Hematopoietic multipotent progenitor cell (in vitro differentiated cells): ENCODE data around the gene PAX5. TPM values are rescaled to one million over a fixed set of nuclear protein-coding genes. Genes with fewer than 3 reads are reported as not detected.

Experiments
- DNase-seq, 3 donors: peaks; one replicate each; pipeline ENCODE4 v3.0.0-alpha.2; 2011 to 2015; ENCODE audit warnings: low read depth in 2 of 3, low spot score in 2 of 3
- total RNA-seq: library from RNA; depleted of rRNA; stranded (reverse); fragments of >200 nt; gene quantifications from one replicate; pipeline ENCODE4 v1.2.3, GENCODE V29; 2012

The PAX5 gene
- total RNA-seq, 1 donor: 3.0 TPM

DNA sequence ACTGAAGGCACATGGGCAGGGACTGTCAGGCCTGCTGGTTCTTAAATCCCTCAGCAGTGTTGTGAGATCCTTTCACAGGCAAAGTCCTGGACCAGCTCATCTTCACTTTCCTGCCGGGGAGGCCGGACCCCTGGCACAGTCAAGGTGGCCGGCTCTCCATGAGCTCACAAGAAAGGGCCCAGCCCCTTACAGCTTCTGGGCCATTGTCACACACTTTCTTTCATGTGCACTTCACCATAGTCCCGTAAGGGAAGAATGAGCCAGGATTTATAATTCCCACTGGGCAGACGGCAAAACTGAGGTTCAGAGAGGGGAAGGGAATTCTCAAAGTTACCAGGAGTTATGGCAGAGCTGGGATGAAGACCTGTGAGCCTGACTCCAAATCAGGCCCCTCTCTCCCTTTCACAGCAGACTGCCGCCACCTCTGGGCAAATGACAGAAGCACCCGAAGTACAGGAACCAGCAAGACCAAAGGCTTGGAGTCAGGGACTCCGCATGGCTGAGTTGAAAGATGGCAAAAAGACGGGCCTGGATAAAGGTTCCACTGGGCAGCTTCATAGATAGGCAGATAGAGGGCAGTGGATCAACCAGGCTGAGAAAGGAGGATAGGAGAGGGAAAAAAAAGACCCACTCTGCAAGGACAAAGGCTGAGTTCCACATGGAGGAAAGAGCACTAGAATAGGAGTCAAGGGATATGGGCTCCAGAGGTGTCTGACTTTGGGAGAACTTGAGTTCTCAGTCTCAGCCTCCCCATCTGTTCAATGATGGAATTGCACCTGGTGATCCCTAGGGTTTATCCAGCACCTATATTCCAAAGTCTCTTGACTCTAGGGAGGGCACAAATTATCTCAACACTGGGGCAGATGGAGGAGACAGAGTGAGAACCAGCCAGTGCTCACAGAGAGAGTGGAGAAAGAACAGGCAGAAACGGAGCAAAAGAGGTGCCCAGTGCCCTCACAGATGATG is 128.7 kb downstream of the PAX5 start:
- no peak for DNase-seq

DNA sequence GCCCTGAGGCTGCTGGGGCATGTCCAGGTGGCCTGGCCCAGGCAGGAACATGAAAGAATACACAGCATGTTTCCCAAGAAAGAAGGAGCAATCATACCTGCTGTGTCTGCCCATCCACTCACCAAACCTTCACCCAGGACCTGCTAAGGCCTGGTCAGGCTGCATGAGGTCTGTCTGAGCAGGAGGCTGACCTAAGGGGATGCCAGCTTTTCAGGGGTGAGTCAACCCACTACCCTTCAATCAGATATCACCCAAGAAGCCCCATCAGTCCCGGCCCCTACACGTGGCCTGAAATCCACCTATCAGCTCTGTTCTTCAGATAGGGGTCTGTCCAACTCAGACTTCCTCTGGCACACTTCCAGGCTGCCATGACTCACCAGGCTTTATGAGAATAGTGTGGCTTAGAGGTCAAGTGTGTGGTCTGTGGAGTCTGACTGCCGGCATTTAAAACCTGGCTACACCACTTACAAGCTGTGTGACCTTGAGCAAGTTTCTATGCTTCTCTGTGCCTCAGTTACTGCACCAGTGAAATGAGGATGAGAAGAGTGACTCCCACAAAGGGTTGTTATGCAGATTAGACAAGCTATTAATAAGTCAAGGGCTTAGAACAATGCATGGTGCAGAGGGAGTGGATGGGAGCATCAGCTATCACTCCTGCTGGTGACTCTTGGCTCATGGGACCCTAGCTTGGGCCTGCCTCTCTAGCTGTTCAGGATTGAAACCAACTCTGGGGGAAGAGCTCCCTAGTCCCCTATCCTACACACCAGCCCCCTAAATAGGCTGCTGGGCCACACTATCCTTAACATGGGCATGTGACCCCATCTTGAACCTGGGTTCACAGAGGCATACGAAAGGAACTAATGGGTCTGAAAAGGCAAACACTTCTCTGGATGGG is 130.3 kb downstream of the PAX5 start:
- DNase-seq: peak in 2 of 3 donors; percentile 72 to 82

DNA sequence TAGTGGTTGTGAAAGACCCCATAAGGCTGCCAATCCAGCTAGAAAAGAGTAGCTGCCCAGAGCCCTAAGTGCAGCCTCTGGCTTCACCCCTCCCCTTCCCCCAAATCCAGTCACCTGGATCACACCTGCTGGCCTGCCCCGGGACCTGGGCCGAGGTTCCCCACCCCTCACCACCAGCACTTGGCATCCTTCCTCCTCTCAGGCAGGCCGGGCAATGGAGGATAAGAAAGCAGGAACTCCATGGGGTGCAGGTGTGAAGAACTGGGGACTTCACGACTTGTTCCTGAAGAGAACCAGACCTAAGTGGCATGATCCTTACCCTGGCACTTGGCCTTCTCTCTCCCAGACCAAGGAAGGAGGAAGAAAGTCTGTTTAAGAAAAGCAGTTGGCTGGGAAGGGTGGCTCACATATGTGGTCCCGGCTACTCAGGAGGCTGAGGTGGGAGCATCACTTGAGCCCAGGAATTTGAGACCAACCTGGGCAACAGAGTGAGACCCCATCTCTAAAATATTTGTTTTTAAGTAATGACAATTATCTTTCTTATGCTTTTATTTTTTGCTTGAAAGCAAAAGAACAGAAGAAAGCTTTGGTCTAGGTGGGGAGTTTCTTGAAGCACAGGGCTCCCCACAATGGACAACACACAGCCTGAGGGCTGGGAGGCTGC is 131.1 kb downstream of the PAX5 start:
- DNase-seq: no peak

DNA sequence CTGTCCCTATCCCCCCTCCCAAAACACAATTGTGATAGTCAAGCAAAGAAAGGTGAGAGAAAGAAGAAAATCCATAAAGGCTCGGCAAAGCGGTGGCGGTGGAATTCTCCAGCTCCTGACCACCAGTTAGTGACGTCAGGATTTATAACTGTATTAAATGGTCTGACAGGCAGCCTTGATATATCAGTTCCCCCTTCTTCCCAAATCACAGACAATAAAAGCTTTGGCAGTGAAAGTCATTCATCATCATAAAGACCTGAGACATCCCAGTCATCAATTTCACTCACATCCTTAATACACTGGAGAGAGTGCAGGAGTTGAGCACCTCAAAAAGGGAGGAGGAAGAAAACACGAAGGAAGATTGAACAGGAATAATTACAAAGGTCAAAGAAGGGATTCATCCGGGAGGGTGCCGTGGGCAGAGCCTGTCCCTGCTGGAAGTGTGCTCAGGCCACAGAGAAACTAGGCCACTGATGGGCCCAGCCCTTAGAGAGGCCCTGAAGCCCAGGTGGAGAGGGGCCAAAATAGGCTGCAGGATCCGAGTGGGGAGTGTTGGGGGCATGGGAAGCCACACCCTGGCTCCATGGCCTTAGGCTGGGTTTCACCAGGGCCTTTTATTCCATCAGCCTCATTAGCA is 131.9 kb downstream of the PAX5 start:
- DNase-seq: no peak

DNA sequence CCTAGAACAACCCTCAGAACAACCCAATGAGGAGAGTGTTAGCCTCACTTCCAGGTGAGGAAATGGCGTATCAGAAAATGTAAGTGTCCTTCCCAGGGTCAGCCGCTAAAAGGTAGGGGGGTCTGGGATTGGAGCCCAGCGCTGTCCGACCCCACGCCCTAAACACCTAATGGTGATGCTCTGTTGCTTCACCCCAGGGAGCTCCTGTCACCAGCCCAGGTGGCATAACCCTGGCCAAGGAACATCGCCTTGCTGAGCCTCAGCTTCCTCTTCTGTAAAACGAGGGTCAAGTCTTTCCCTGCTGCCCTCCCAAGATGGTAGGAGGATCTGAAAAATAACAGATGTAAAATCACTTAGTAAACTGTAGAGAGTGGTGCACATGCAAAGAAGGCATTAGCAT is 132.5 kb downstream of the PAX5 start:
- DNase-seq: no peak

DNA sequence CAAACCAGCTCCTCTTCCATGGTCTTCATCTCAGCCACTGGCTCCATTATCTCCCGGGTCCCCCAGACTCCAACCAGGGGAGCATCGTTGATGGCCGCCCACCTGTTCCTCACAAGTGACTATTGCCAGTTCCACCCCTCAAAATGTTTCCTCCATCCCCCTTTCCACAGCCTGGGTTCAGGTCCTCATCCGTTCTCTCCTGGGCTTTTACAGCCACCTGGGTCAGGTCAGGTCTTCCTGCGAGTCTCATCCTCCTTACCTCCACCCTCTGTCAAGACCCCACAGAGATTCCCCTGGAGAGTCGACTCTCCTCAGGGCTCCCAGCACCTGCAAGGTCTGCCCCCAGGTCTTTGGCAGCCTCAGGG is 133.2 kb downstream of the PAX5 start:
- no peak for DNase-seq

DNA sequence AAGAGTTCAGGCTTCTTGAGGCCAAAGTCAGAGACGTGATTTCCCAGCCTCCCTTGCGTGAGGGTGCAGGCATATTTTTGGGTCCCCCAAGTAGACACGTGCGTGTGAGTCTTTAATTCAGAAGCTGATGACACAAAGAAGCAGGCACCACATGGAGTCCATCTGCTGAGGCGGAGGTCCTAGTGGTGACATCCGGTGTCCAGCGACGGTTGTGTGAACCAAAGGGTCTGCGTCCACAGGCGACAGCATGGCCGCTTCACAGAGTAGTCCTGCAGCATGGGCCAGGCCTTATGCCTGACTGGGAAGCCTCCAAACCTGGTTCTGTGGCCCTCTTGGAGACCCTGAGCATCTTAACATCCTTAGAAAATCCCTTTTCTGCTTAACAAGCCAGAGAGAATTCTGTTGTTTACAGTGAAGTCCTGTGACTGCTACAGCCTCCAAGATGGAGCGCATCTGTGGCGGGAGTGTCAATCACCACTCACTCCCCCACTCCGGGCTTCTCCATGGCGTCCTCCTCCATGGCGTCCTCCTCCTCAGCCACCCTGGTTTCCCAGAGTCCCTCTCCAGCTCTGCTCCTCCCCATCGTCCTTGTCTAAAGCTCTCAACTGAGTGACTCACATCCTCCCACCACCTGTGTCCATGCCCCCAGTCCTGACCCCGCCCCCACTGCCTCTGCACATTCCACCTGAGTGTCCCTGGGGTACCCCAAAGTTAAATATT is 133.8 kb downstream of the PAX5 start:
- no peak for DNase-seq

DNA sequence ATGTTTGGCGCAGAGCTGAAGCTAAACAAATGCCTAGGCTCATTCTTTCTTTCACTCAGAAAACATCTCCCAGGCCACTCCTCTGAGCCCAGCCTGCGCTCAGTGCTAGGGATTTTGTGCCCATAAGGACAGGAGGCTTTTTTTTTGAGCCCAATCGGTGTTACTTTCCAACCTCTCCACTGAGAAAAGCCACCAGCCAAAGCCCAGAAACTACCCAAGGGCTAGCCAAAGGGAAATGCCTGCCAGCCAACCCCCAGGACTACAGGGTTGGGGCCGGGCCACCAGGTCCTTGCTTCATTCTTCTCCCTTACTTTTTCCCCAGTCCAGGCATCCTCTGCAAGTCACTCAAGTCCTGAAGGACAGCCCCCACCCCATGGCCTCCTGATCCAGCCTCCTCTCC is 134.7 kb downstream of the PAX5 start:
- no peak for DNase-seq

DNA sequence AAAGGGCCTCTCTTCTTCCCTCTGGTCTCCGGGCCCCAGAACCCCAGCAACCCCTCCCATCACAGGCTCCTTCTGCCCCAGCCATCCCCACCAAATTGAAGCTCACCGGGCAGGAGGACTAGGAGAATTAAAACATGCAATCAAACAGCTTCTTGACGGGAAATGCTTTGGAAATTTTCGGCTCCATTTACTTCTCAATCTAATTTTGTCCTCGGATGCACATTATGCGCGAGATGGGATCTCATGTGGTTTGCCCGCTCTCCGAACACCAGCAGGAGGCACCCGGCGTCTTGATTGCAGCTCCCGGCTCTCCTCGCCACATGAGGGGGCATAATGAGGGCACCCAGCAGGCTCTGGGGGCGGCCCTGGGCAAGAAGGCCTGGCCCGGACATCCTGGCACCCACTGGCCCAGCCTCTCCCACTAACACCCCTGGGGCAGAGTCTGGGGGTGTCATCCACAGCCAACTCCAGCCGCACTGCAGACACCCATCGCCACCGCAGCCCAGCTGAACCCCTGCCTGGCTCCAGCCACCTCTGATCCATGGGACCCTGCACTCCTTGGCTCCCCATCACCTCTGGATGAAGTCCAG is 135.5 kb downstream of the PAX5 start:
- DNase-seq: no peak

DNA sequence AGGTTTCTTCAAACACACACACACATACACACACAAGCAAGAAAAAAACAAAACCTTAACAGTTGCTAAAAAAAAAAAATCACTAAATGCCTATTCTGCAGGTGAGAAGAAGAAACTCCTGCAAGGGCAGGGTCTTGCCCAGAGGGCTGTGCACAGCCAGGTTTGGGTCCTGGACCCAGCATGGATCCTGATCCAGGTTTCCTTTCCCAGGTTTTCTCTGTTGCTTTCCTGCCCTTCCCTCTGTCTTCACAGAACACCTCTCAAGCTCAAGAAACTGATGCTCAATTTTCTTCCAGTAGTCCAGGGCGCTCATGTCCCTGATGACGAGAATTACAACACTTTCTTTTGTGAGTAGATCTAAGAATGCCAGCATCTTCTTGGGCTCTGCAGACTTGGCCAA is 136.6 kb downstream of the PAX5 start:
- DNase-seq: no peak

DNA sequence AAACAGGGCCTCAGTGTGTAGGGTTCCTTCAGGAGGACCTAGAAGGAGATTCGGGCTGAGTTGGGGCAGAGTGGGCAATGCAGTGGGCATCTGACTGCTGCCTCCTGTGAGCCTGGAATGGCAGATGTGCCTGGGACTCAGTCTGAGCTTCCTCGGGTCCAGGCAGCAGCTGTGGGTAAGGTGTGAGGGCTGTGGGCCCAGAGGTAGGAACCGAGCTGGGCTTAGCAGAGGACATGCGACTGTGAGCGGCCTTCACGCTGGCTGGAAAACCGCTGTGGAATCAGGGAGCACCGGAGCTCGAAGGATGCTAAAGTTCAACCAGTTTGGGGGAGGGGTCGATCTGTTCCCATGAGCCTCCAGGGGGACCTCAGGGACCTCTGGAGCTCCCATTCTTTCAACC is 137.0 kb downstream of the PAX5 start:
- DNase-seq: no peak

DNA sequence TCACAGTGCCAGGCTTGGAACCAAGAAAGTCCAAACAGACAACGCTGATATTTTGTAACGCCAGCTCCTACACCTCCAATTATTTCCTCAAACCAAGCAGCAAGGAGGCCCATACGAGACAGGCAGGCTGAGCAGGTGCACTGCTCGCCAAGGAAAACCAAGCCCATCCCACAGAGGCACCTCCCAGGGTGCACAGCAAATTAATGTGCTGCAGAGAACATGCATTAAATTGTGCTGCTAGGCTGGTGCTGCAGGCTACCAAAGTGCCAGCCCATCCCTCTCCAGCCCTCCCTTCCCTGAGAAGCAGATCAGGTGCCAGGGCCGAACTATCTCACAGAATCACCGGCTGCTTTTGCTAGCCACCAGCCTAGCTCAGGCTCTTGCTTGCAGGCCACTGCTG is 137.8 kb downstream of the PAX5 start:
- no peak for DNase-seq

DNA sequence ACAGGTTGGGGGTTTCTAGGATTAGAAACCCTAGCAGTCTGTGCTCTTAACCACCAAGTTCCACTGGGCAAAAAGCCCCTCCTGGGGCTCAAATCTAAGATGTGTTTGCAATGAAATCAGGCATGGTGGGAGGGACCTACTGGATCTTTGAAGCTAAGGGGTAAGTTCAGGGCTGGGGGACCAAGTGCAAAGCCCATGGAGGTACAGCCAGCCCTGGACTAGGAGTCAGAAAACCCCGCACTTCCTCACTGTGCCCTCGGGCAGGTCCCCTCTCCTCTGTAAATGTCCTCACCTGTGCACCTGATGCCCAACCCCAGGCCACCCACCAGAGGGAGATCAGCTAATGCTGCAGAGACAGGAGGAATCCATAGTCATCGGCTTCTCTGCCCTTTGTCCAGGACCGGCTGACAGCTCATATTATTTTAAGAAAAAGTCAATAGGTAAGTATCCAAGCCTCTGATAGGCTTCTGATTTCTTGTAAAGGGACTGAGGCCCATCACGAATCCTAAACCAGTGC is 138.3 kb downstream of the PAX5 start:
- DNase-seq: no peak

DNA sequence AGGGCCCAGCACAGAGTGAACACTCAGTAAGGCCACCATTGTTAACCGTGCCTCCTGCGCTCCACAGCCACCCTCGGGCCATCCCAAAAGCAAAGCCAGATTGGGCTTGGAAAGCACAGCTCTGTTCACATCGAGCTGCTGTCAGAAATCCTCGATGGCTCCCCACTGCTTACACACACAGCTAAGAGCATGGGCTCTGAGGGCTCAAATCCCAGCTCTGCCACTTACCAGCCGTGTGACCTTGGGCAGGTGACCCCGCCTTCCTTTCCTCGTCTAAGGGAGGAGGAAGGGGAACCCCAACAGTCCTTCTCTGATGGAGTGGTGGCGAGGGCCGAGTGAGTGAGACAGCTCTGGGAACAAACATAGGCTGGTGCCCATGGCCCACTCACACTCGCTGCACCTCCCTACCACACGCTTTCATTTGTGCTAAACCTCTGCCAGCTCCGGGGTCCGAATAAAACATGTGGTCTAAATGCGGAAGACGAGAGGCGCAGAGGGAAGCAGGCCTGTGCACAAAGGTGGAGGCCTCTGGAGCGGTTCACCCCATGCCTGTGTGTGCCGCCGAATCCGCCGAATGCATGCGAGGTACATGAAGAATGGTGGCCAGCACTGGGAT is 139.3 kb downstream of the PAX5 start:
- DNase-seq: no peak

DNA sequence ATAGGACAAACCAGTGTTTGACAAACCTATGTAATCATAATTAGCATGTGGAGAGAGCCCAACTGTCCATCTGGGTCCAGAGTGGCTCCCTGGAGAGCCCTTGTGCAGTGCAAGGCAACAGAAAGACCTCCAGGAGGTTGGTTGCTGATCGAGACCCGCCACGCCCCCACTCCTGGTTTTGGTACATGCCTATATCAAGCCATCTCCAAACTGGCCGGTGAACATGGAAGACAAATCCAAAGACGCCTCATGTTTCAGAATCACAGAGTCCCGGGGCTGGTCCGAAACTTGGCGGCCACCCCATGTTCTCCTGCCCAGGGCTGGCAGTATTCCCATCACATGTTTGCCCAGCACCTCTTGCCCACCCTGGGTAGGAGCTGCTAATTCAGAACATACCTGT is 140.2 kb downstream of the PAX5 start:
- DNase-seq: no peak

DNA sequence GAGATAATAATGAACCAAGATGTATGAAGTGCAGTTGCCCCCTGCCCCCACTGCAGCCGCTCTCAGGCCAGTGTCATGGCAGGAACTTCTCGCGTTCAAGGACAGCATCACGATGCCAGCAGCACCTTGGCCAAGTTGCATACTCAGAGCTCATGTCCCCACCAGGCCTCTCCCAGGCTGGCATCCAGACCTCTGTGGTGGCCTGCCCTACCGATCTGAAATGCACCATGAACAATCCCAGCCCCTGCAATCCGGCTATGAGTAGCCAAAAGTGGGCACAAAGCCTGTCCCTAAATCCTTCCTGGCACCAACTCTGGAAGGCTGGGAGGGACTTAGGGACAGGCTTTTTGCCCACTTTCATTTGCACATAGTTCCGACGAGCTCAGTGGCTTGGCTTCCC is 140.9 kb downstream of the PAX5 start:
- DNase-seq: no peak

DNA sequence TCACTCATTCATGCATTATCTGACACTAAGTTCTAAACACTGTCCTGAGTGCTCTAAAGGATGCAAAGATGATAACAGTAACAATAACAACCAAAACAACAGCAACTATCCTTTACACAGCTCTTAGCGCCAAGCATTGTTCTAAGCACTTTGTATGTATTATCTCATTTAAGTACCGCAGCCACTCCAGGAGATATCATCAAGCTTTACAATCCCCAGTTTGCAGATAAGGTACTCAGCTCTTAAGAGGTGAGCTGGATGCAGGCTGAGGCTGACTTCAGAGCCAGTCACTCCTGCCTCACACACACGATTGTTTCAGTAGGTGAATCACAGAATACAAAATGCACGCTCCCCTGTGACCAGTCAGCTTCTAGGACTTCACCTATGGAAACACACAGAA is 141.8 kb downstream of the PAX5 start:
- DNase-seq: no peak

DNA sequence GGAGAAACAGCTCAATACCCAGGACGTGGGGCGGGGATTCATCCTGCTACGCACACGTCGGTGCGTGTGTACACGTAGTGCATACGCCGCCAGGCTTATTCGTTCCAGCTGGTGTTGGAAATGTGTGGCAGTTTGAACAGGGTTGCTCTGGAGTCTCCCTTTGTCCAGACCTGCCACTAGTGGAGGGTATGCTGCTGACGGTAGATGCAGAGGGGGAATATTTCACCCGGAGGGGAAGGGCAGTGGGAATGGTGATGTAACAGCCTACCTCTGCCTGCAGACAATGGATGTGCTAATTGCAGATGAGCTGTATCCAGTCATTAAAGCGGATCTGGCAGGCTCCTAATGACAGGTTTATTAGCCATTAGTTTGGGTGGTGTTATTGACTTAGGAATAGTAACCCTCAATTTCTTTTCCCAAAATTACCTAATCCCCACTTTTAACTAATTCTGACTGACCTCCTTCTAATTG is 142.7 kb downstream of the PAX5 start:
- no peak for DNase-seq

DNA sequence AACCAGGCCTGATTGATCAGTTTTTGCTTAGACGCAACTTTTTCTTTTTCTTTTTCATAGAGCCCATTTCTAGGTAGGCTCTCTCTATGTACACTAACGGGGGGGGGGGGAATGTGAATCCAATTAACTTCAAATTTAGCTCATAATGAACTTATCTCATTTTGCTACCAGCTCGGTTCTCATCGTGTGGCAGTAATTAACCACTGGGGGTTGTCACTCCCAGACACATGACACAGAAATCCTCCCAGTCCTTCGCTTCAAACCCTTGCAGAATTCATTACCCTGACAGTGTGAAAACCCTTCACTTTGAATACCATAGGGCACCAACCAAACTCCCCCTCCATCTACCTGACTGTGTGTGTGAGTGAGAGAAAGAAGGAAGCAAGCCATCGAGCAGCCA is 144.2 kb downstream of the PAX5 start:
- no peak for DNase-seq
